Lung (tissue), 12 donors: ENCODE data around the gene COL9A3. TPM values are rescaled to one million over a fixed set of nuclear protein-coding genes. Genes with fewer than 3 reads are reported as not detected.
A peak's percentile ranks its signal among the peaks of the same experiment; 100 is the strongest.

ENCODE experiments used
- ATAC-seq: fragments of 200-7000 bp; cut with Tn5 transposase; one replicate; pipeline ENCODE4 v1.9.1; 2020; ENCODE audit warnings: moderate number of reproducible peaks; ENCODE audit not compliant: insufficient read depth, low FRiP score
- DNase-seq, 3 donors: peaks; one replicate each; pipeline ENCODE4 v3.0.0-alpha.2; 2013 to 2017
- H3K27ac ChIP-seq, 2 donors: one replicate each; pipeline ENCODE4 v1.5.1; 2013; ENCODE audit warnings: mild to moderate bottlenecking in 2 of 2, moderate library complexity in 2 of 2, control low read depth in 1 of 2, inconsistent platforms in 1 of 2, low read depth in 1 of 2, low read length in 1 of 2
- H3K27me3 ChIP-seq, 3 donors: one replicate each; pipeline ENCODE4 v1.5.1; 2013; ENCODE audit warnings: low read length in 2 of 3; ENCODE audit not compliant: control insufficient read depth in 3 of 3, insufficient read depth in 3 of 3
- H3K36me3 ChIP-seq, 4 donors: one replicate each; pipeline ENCODE4 v1.5.1; 2013; ENCODE audit warnings: low read length in 4 of 4, mild to moderate bottlenecking in 1 of 4, moderate library complexity in 1 of 4; ENCODE audit not compliant: control insufficient read depth in 4 of 4, insufficient read depth in 4 of 4
- H3K4me1 ChIP-seq, 5 donors: one replicate each; pipeline ENCODE4 v1.5.1; 2013; ENCODE audit warnings: low read length in 5 of 5, mild to moderate bottlenecking in 2 of 5, moderate library complexity in 1 of 5; ENCODE audit not compliant: control insufficient read depth in 5 of 5, insufficient read depth in 5 of 5
- H3K4me3 ChIP-seq: one replicate; pipeline ENCODE4 v1.5.1; 2013; ENCODE audit warnings: mild to moderate bottlenecking, control low read depth, moderate library complexity
- H3K9ac ChIP-seq, 2 donors: one replicate each; pipeline ENCODE4 v1.5.1; 2013; ENCODE audit warnings: low read length in 2 of 2, control low read depth in 1 of 2; ENCODE audit not compliant: insufficient read depth in 1 of 2
- H3K9me3 ChIP-seq, 4 donors: one replicate each; pipeline ENCODE4 v1.5.1; 2013; ENCODE audit warnings: low read length in 3 of 4, mild to moderate bottlenecking in 1 of 4, moderate library complexity in 1 of 4; ENCODE audit not compliant: control insufficient read depth in 4 of 4, insufficient read depth in 3 of 4
- WGBS, 2 donors: extraction: QIAGEN DNeasy Blood & Tissue Kit; methylation state at CpG; one replicate each; pipeline ENCODE4 v1.1.7; 2013; 5-methylcytosine and 5-hydroxymethylcytosine counted together
- polyA plus RNA-seq, 2 donors: library from polyadenylated mRNA; stranded (reverse); fragments of 200-250 nt; gene quantifications; one replicate each; pipeline ENCODE4 v1.2.1, GENCODE V29; 2013
- total RNA-seq, 2 donors: library from RNA; depleted of rRNA in 1 of 2; stranded (reverse); fragments of >200 nt in 1 of 2; gene quantifications; one replicate each; pipeline ENCODE4 v1.2.1, GENCODE V29; 2014 to 2021
- TF ChIP-seq, protein P1 (sequence below): IDR thresholded peaks from 2 replicates; pipeline ENCODE4 v1.5.1; 2012; ENCODE audit warnings: mild to moderate bottlenecking; ENCODE audit errors: control extremely low read depth, extremely low read depth
- donor health status: control.
- donor health status: control.
- donor health status: Bipolar disorder and iron deficiency.
- donor health status: healthy.
- donor health status: DM: yes; HTN: yes; CAD: no.

COL9A3 gene
- total and polyA plus RNA-seq, 4 donors: 0.55 to 26.1 (median 4.0) TPM

DNA sequence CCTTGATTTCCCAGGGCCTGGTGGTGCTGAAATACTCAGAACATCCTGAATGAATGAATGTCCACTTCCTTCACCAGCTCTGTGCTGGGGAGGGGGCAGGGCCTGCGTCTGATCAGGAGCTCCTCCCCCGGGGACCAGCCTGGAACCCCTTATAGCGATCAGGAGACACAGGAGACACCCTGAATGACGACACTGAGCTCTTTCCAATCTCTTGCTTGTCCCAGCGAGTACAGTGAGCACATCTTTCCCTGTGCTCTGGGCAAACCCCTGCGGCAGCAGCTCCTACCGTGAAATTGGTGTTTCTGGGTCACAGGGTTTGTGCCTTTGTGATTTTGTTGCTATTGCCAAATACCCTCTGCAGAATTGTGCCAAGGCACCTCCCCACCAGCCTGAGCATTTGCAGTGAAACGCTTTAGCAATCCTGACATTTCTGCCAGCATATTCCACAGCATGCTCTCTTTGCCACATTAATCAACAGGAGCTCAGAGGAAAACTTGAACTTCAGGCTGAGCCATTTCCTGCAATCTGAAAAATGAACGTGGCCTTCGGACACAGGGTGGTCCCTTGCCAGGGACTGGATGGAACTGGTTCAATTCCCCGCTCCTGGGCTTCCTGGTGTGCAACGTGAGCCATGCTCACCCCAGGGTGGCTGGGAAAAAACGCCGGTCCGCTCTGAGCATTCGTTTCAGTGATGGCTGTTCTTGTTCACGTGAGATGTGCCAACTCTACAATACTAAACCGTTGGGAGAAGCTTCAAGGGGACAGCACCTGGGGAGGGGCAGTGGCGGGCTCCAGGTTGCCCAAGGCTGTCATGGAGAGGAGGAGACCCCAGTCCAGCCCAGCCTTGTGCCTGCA, 43.6 kb upstream of the COL9A3 start:
- no peaks in the 10 kb centered on the region for H3K27me3 ChIP-seq
- 35 to 50% methylated on average over 19 of the region's 19 CpGs for WGBS, 2 donors
- DNase-seq (peak in 2 of 3 donors; percentile 34 to 42), ATAC-seq (no peak)
- TF ChIP-seq, protein P1, sequence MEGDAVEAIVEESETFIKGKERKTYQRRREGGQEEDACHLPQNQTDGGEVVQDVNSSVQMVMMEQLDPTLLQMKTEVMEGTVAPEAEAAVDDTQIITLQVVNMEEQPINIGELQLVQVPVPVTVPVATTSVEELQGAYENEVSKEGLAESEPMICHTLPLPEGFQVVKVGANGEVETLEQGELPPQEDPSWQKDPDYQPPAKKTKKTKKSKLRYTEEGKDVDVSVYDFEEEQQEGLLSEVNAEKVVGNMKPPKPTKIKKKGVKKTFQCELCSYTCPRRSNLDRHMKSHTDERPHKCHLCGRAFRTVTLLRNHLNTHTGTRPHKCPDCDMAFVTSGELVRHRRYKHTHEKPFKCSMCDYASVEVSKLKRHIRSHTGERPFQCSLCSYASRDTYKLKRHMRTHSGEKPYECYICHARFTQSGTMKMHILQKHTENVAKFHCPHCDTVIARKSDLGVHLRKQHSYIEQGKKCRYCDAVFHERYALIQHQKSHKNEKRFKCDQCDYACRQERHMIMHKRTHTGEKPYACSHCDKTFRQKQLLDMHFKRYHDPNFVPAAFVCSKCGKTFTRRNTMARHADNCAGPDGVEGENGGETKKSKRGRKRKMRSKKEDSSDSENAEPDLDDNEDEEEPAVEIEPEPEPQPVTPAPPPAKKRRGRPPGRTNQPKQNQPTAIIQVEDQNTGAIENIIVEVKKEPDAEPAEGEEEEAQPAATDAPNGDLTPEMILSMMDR: no peak
- H3K27ac ChIP-seq: no peak overlapping the region
- H3K4me3 ChIP-seq: no peak overlapping the region
- peaks cover 0 to 21% (median 7%) of the 10 kb centered on the region in 5 donors for H3K4me1 ChIP-seq
- no peak overlapping the region for H3K9ac ChIP-seq
- no peaks in the 10 kb centered on the region for H3K9me3 ChIP-seq
- no peaks in the 10 kb centered on the region for H3K36me3 ChIP-seq

DNA sequence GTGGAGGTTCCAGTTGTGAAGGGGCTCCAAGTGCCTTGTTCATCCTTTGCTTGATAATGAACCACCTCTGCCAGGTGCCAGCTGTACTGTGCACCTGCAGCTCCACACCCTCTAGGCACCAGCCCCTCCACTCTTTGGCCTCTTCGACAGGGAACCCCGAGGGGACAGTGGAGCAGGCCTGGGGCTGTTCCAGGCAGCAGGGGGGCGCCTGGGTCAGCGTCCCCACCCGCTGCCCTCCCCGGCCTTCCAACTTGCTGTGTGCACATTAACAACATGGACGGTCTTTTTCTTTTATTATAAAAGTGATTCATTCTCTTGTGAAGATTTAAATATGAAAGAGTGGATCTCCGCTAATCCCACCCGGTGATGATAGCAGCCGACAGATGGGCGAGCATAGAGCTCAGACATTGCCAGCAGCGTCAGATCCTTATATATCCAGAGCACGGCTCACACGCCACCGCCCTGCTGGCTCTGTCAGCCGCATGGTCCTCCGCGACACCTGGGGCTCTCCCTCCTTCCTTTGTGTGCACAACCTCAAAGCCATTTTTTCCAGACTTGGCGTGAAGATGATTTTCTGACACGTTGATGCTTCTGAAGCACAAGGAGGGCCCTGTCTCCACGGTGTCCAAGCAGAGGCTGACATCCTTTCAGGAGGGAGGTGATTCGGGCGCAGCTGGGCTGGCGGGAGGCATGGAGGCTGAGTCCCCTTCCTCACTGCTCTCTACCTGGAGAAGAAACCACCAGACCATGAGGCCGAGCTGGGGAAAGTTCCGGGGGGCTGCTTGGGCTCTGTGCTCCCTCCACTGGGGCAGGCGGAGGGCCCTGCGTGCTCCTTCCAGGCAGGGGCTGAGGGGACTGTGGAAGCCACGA, 42.8 kb upstream of the COL9A3 start:
- Histone ChIP-seq H3K4me1 (peaks cover 0 to 13% (median 5%) of the 10 kb centered on the region in 5 donors), H3K9ac (no peak overlapping the region), H3K36me3 (no peaks in the 10 kb centered on the region), H3K9me3 (no peaks in the 10 kb centered on the region), H3K4me3 (no peak overlapping the region), H3K27me3 (no peaks in the 10 kb centered on the region), H3K27ac (no peak overlapping the region)
- 87 to 90% methylated on average over 29 of the region's 29 CpGs for WGBS, 2 donors
- TF ChIP-seq, protein P1: no peak
- no peak for ATAC-seq
- DNase-seq: no peak

DNA sequence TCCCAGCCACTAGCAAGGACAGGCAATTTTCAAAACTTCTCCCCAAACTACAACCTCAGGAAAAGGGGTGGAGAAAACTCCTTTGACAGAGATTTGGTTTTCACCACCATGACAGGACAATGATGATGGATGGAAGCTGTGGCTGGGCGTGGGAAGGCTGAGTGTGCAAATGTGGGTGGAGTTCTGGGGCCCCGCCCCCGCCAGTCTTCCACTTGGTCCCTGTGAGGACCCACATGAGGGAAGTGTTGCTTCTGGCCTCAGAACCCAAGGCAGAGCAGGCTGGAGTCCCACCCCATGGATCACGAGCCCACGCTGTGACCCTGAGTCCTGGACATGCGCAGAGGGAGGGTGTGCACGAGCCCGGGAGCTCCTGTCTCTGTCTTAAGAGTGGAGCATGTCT, 42.1 kb upstream of the COL9A3 start:
- Histone ChIP-seq H3K9ac (no peak overlapping the region), H3K9me3 (no peaks in the 10 kb centered on the region), H3K27me3 (no peaks in the 10 kb centered on the region), H3K36me3 (no peaks in the 10 kb centered on the region), H3K4me3 (no peak overlapping the region), H3K4me1 (peaks cover 0 to 9% (median 3%) of the 10 kb centered on the region in 5 donors), H3K27ac (no peak overlapping the region)
- ATAC-seq (no peak), DNase-seq (no peak)
- TF ChIP-seq, protein P1: no peak
- 58 to 77% methylated on average over 8 of the region's 8 CpGs for WGBS, 2 donors
